Stimulated activated CD8-positive, alpha-beta memory T cell treated with anti-CD3 and anti-CD28 coated beads, Interleukin-4, amount 100 ng/mL, for 4 hours (primary cell): ENCODE results near the gene MYO3A.

ENCODE experiments used
- DNase-seq, 2 donors: peaks; one replicate each; pipeline ENCODE4 v3.0.0-alpha.2; 2020; ENCODE audit warnings: low read depth in 2 of 2, low spot score in 1 of 2

Gene MYO3A, protein sequence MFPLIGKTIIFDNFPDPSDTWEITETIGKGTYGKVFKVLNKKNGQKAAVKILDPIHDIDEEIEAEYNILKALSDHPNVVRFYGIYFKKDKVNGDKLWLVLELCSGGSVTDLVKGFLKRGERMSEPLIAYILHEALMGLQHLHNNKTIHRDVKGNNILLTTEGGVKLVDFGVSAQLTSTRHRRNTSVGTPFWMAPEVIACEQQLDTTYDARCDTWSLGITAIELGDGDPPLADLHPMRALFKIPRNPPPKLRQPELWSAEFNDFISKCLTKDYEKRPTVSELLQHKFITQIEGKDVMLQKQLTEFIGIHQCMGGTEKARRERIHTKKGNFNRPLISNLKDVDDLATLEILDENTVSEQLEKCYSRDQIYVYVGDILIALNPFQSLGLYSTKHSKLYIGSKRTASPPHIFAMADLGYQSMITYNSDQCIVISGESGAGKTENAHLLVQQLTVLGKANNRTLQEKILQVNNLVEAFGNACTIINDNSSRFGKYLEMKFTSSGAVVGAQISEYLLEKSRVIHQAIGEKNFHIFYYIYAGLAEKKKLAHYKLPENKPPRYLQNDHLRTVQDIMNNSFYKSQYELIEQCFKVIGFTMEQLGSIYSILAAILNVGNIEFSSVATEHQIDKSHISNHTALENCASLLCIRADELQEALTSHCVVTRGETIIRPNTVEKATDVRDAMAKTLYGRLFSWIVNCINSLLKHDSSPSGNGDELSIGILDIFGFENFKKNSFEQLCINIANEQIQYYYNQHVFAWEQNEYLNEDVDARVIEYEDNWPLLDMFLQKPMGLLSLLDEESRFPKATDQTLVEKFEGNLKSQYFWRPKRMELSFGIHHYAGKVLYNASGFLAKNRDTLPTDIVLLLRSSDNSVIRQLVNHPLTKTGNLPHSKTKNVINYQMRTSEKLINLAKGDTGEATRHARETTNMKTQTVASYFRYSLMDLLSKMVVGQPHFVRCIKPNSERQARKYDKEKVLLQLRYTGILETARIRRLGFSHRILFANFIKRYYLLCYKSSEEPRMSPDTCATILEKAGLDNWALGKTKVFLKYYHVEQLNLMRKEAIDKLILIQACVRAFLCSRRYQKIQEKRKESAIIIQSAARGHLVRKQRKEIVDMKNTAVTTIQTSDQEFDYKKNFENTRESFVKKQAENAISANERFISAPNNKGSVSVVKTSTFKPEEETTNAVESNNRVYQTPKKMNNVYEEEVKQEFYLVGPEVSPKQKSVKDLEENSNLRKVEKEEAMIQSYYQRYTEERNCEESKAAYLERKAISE (N-terminal part only)

DNA sequence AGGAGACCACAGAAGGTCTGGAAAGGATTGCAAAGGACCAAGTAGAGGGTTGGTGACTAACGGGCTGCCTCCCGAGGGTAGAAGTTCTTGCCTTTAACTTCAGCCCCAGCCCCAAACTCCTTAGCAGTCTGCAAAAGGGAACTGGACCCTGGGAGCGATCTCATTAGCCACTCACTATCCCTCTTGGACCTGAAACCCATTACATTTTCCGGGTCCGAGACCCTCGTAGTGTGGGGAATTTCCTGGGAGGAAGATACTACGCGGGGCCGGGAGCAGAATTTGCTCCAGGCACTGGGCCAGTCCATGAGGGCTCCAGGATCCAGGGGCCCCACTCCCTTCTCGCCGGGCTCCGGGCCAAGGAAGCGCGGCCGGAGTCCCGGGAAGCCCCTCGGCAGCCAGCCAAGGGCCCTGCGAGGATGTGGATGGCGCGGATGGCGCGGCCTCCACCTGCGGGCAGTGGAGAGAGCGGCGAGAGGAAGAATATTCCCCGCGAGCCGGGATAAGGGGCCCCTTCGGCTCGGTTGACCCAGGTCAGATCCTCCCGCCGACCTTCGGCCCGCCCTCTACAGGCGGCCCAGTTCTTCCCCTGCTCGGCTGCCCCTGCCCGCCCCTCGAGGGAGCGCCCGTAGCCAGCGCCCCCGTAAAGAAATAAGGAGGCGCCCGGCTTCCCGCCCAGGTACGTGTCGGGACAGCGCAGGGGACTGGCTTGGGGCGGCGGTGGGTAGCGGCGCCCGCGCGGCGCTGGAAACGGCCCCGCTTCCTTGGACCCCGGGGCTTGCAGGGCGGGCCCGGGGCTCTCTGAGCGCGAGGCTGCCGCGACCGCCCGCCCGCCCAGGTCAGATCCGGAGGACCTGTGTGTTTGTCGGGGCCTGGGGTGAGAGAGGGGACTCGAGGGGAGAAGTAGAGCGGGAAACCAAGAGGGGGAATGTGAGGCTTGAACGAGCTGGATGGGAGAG lies at the start of gene MYO3A:
Gene MYO3A (plus strand): TSS at position 577 of the 956 bp plus-strand sequence. CDS start 17,882 bp downstream, outside the sequence.
- DNase-seq, result no peak

DNA sequence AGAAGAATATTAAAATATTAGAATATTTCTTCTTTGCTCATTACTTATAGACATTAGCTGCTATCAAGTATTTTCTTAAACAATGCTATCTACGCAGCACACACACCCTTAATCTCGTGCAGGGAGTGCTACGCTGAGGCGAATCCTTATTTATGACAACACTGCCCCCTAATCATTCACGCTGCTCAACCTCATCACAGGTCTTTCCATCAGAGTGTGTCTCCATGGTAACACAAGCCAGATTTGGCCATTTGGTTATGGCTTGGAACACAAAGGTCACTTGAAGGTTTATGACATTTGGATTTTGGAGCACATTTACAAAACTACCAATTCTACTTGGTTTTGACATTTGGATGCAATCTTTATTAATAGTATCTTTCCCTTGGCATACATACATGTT lies 45.4 kb upstream of the MYO3A start:
- DNase-seq, result no peak

DNA sequence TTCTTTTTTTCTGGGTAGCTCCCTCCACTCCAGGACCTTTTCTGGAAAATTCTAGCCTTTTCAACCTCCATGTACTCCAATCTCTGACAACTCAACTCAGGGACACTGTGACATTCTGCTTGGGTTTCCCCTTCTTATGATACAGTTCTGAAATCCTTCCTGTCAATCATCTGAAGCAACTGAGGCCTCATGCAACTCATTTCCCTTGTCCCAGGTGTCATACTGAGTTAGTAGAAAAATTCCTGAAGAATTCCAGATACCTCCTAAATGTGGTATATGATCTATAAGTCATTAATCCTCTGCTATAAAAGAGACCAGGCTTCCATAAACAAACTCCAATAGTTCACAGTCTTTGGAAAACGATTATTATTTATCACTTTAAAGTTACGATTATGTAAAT lies 43.0 kb upstream of the MYO3A start:
- DNase-seq, result no peak

GRCh38 chr10:25895856-25896255 lies 38.2 kb upstream of the MYO3A start:
- DNase-seq, result no peak

DNA sequence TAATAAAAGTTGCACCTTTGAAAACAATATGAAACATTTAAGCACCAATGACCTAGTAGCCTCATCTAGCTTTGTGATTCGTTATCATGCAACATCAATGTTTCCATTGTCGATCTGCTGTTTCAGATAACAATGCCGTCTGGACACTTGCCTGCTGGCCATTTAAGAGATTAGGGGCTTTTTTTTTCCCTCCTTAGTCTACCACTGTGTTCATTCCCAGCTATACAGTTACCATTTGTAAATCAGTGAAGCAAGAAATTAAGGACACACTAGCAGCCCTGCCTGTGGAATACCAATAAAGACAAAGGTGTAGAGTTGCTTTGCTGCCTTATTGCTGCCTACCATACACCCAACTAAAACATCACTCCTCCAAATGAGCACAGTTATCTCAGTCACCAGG lies 37.6 kb upstream of the MYO3A start:
- no peak for DNase-seq

DNA sequence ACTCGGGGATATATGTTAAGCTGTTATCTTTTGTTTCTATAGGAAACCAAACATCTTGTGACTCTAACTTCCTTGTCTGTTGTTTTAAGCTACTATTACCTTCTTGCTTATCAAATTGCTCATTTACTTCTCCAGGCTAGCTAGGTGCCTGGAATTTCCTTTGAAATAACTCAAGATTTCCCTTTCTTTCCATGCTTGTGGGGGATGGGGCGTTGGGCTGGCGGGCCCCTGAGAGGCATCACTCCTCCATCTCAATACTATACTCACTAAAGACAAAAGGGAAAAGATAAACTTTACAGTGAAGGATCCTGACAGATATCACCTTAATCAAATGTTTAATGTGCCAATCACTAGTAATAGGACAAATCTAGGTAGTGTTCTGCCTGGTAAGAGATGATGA lies 34.7 kb upstream of the MYO3A start:
- no peak for DNase-seq

GRCh38 chr10:25901199-25901598 lies 32.8 kb upstream of the MYO3A start:
- no peak for DNase-seq

DNA sequence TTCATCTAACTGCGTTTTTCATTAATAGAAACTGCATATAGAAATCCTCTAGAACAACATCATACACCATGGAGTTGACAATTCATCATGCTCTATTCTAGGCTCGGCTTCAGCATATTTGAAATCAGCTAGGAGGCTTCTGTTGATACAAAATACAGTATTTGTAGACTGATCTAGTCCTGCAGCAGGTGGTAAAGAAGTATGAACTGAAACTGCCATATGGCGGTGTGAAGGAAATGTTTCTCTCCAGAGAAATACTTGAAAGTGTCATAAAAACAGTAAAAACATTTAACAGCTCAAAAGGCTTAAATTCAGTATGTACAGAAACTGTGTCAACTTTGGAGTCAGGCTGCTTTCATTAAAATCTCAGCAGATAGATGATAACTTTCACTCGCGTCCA lies 32.0 kb upstream of the MYO3A start:
- no peak for DNase-seq

GRCh38 chr10:25907261-25907660 lies 26.8 kb upstream of the MYO3A start:
- DNase-seq, result no peak

DNA sequence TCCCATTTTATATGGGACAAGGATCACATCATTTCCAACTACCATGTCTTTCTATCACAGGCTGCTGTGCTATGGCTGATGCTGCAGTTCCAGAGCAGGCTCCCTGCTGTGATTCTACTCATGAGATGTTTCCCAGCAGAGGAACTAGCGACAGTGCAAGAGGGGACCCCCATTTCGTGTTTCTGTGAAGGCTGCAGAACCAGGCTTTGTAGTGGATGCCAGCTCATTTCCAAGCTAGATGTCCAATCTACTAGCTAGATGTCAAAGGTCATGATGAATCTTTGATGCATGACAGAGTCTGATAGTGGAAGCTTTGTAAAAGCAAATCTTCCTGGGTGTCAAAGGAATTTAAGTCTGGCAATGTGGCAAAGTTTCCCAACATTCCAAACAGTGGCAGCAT lies 21.2 kb upstream of the MYO3A start:
- DNase-seq, result no peak

DNA sequence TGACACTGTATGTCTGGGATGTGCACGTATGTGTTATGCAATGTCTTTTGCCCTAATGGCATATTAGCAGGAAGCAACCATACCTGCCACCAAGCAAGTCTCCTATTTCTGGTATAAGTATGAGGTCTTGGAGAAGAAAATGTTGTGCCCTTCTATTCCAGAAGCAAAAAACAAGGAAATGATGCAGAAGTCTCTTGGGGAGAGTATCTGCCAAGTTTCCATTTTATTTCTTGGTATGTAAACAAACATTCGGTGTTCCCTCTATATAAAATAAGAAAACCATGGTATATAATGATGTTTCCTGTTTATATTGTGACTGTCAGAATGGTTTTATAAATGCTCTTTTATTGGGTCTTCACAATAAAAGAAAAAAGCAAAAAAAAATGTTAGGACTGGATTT lies 19.3 kb upstream of the MYO3A start:
- DNase-seq, result no peak

- no peak for DNase-seq
These were observed 651 bp downstream of the MYO3A start for GRCh38 chr10:25934621-25935139.

DNA sequence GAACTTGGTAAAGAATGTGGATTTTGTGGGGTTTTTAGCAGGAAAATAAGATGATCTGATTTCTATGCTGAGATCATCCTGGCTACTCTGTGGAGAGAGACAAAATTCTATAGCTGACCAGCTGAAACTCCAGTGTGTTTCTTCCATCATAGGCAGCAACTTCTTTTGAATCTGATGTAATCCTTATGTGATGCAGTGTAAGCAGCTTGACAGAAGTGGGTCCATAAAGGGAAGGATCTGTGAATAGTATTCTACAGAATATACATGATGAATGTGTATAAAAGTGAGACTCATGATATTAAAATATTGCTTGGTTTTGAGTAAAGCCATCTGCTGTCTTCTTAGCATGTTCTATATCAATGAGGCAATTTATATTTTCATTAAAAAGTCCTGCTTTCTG lies 4.4 kb downstream of the MYO3A start:
- DNase-seq, result no peak

- DNase-seq, result no peak
These were observed 10.7 kb downstream of the MYO3A start for GRCh38 chr10:25944771-25945170.

DNA sequence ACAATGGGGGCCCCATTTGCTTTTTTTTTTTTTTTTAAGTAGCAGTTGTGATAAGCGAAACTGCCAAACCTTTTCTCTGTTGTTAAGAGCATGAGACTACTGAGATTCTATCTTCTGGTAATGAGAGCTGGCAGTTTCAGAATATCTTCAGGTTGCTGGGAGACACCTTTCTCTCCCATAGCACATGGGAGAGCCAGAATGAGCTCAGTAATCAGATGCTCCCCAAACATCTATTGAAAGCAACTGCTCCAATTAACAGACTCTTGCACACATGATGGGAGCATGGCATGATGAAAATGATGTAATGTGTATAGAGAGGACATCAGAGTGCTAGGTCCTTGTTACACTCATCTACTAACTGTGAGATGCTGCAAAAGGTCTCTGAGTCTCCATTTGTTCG lies 18.8 kb downstream of the MYO3A start:
- DNase-seq, result no peak

DNA sequence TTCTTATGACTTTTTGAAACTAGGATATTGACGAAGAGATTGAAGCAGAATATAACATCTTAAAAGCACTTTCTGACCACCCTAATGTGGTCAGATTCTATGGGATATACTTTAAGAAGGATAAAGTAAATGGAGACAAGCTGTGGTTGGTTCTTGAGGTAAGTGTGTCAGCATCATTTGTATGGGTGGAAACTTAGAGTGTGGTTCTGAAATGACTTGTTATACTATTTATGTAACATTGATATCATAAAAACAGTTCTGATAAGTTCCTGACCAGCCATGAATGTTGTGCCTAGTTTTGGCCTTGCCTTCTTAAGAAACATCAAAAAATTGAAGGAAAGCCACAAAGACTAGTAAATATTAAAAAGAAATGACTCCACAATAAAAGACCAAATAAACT lies 20.8 kb downstream of the MYO3A start:
- DNase-seq, result no peak

GRCh38 chr10:25959540-25960232 lies 25.7 kb downstream of the MYO3A start:
- no peak for DNase-seq

DNA sequence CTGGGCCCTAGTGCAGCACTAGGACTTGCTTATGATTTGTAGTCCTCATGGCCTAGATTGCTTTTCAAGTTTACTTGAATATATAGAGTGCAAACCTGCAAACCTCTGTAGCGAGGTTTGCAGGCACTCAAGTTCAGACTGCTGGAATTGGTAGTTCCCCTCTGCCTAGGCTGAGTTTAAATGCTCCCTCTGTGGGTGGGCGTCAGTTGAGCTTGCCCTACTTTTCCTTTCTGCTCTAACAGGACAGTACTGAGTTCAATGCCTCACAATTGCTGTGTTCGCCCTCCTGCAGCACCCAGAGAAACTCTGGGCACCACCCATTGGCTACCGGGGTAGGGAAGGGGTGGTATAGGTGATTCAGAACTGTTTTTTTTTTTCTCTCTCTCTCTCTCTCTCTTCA lies 31.6 kb downstream of the MYO3A start:
- DNase-seq, result no peak

DNA sequence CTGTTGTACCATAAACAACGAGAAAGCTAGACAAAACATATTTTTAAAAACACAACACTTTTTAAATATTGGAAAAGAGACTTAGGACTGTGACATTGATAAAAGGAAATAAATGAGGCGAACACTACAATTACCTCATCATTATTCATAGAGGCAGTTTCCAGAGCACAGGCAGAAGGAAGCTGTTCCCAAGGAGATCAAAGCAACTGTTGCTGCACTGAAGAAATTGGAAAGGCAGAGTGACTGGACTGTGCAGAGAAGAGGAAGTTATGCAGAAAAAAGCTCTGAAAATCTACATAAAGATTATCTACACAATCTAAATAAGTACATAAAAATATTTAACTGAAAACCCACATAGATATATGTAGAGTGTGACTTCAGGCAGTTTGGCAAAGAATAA lies 32.8 kb downstream of the MYO3A start:
- DNase-seq, result no peak

DNA sequence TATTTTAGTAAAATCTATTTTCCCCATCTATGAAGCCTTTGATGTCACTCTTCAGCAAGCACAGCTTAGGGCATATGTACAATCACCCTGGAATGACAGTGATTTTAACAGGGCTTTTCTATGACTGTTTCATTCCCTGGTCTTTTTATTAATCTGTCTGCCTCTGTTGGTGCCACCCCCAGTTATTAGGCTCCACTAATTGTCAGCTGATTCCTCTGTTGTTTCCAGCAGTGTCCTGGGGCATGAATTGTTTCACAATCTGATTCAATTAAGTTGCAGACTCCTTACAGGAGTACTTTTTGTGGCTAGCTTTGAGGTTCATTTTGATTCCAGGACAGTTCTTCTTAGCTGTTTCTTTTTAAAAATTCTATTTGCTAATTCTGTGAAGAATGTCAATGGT lies 38.6 kb downstream of the MYO3A start:
- DNase-seq, result no peak
